HCT116 (cell line): ENCODE measurements around the gene BTBD6. TPM values are rescaled to one million over a fixed set of nuclear protein-coding genes. Genes with fewer than 3 reads are reported as not detected.

Experiments
- ATAC-seq: fragments of 200-7000 bp; cut with Tn5 transposase; 2 replicates; pipeline ENCODE4 v1.9.1; 2020; ENCODE audit warnings: mild to moderate bottlenecking, moderate library complexity
- BruUV-seq: library from RNA; stranded (reverse); fragments of 400-500 nt; replicated peaks from 2 replicates; lab custom pipeline; 2021; lab: Mats Ljungman, UMichigan
- CTCF ChIA-PET: fragments of 300-600 bp; sonication (Branson Sonifier 250); formaldehyde crosslinking; loops from one replicate; lab custom pipeline; 2021; ENCODE audit warnings: antibody characterized with exemption; lab: Charles Lee
- POLR2A ChIA-PET: fragments of 300-600, 350-600 bp; sonication (Branson Sonifier 250); formaldehyde crosslinking; loops from one replicate; lab custom pipeline; 2021; ENCODE audit warnings: antibody characterized with exemption; lab: Charles Lee
- RAD21 ChIA-PET, 2 experiments: fragments of 300-600 bp; sonication (Branson Sonifier 250); formaldehyde crosslinking; loops; one replicate each; lab custom pipeline; 2023; ENCODE audit warnings: low total read pairs in 2 of 2; ENCODE audit not compliant: uncharacterized antibody in 2 of 2, unreplicated experiment in 2 of 2, low non-redundant PET in 1 of 2; lab: Charles Lee
- DNase-seq: peaks from one replicate; pipeline ENCODE4 v3.0.0-alpha.2; 2010; ENCODE audit warnings: low read depth, low spot score
- H2AFZ ChIP-seq: fragments of 200-600 bp; shearing (Covaris generic), sonication (generic); 2 replicates; pipeline ENCODE4 v1.6.1; 2017; ENCODE audit warnings: low read depth, mixed run types, mixed read lengths, antibody characterized with exemption, low read length; ENCODE audit not compliant: poor library complexity, severe bottlenecking
- H3K27ac ChIP-seq: 2 replicates; pipeline ENCODE4 v1.5.1; 2012; ENCODE audit warnings: low read depth, low read length
- H3K27me3 ChIP-seq: fragments of 200-600 bp; sonication (generic); 2 replicates; pipeline ENCODE4 v1.6.1; 2016; ENCODE audit warnings: mixed run types, low read length, mixed read lengths; ENCODE audit not compliant: insufficient read depth
- H3K36me3 ChIP-seq, 2 experiments: fragments of 200-500 bp in 1 of 2; fragments of 200-600 bp in 1 of 2; sonication (Bioruptor generic) in 1 of 2; sonication (generic) in 1 of 2; 2 replicates each; pipeline versions ENCODE4 v1.5.1 to v1.6.1; 2014 to 2016; ENCODE audit warnings: low read length in 2 of 2, inconsistent platforms in 1 of 2, mixed read lengths in 1 of 2, mixed run types in 1 of 2; ENCODE audit not compliant: insufficient read depth in 2 of 2, control insufficient read depth in 1 of 2
- H3K4me1 ChIP-seq, 2 experiments: fragments of 200-600 bp in 1 of 2; sonication (generic) in 1 of 2; 2 replicates each; pipeline versions ENCODE4 v1.5.1 to v1.6.1; 2012 to 2017; ENCODE audit warnings: low read length in 2 of 2, inconsistent platforms in 1 of 2, mild to moderate bottlenecking in 1 of 2, mixed read lengths in 1 of 2, mixed run types in 1 of 2, moderate library complexity in 1 of 2; ENCODE audit not compliant: insufficient read depth in 2 of 2, control insufficient read depth in 1 of 2
- H3K4me2 ChIP-seq: fragments of 200-600 bp; sonication (generic); 2 replicates; pipeline ENCODE4 v1.6.1; 2017; ENCODE audit warnings: mixed run types, low read length, mixed read lengths
- H3K4me3 ChIP-seq, 2 experiments: fragments of 200-600 bp in 1 of 2; sonication (generic) in 1 of 2; replicated peaks in 1 of 2; 2 replicates each; pipeline ENCODE4 v1.5.1; 2011 to 2016; ENCODE audit warnings: low read length in 2 of 2, control low read depth in 1 of 2, low read depth in 1 of 2, mild to moderate bottlenecking in 1 of 2, mixed read lengths in 1 of 2, mixed run types in 1 of 2
- H3K79me2 ChIP-seq: fragments of 200-600 bp; sonication (generic); 2 replicates; pipeline ENCODE4 v1.6.1; 2017; ENCODE audit warnings: mild to moderate bottlenecking, mixed run types, low read length, moderate library complexity, mixed read lengths; ENCODE audit not compliant: insufficient read depth
- H3K9ac ChIP-seq: fragments of 200-600 bp; sonication (generic); 2 replicates; pipeline ENCODE4 v1.6.1; 2016; ENCODE audit warnings: low read length, mixed read lengths
- H3K9me2 ChIP-seq: fragments of 200-600 bp; sonication (generic), shearing (Covaris generic); 2 replicates; pipeline ENCODE4 v1.6.1; 2017; ENCODE audit warnings: mixed run types, mild to moderate bottlenecking, moderate library complexity; ENCODE audit not compliant: insufficient read depth
- H3K9me3 ChIP-seq, 2 experiments: fragments of 200-500 bp in 1 of 2; fragments of 200-600 bp in 1 of 2; sonication (Bioruptor generic) in 1 of 2; sonication (generic) in 1 of 2; 2 replicates each; pipeline ENCODE4 v1.6.1; 2014 to 2017; ENCODE audit warnings: low read length in 2 of 2, mixed read lengths in 2 of 2, inconsistent platforms in 1 of 2, low read depth in 1 of 2, mild to moderate bottlenecking in 1 of 2, mixed run types in 1 of 2, moderate library complexity in 1 of 2; ENCODE audit not compliant: control insufficient read depth in 1 of 2, insufficient read depth in 1 of 2
- H4K20me1 ChIP-seq: fragments of 200-600 bp; sonication (generic), shearing (Covaris generic); 2 replicates; pipeline ENCODE4 v1.6.1; 2017; ENCODE audit warnings: mixed run types, mild to moderate bottlenecking, moderate library complexity; ENCODE audit not compliant: insufficient read depth
- ATF3 ChIP-seq: IDR thresholded peaks from 2 replicates; pipeline ENCODE4 v1.6.1; 2012
- CBX3 ChIP-seq: IDR thresholded peaks from 2 replicates; pipeline ENCODE4 v1.6.1; 2012; ENCODE audit warnings: low read depth
- CTCF ChIP-seq, 3 experiments: fragments of 200-600 bp in 1 of 3; sonication (generic) in 1 of 3; IDR thresholded peaks in 2 of 3; conservative IDR thresholded peaks in 1 of 3; 2 replicates each; pipeline ENCODE4 v1.5.1; 2012 to 2017; ENCODE audit warnings: low read depth in 2 of 3, low read length in 2 of 3, antibody characterized with exemption in 1 of 3, borderline replicate concordance in 1 of 3, control low read depth in 1 of 3, mild to moderate bottlenecking in 1 of 3, mixed read lengths in 1 of 3, mixed run types in 1 of 3, moderate library complexity in 1 of 3; ENCODE audit not compliant: insufficient read depth in 1 of 3
- EGR1 ChIP-seq: IDR thresholded peaks from 2 replicates; pipeline ENCODE4 v1.6.1; 2012; ENCODE audit warnings: low read depth
- EZH2phosphoT487 ChIP-seq: fragments of 200-600 bp; IDR thresholded peaks from 2 replicates; pipeline ENCODE4 v1.6.1; 2018; ENCODE audit warnings: antibody characterized with exemption, borderline replicate concordance
- MAX ChIP-seq: IDR thresholded peaks from 2 replicates; pipeline ENCODE4 v1.6.1; 2012
- POLR2A ChIP-seq: IDR thresholded peaks from 2 replicates; pipeline ENCODE4 v1.7.0; 2011; ENCODE audit warnings: borderline replicate concordance; ENCODE audit not compliant: insufficient read depth, insufficient read length; ENCODE audit errors: extremely low read depth
- RAD21 ChIP-seq: IDR thresholded peaks from 2 replicates; pipeline ENCODE4 v1.6.1; 2012; ENCODE audit warnings: low read depth, mild to moderate bottlenecking
- SIN3A ChIP-seq: IDR thresholded peaks from 2 replicates; pipeline ENCODE4 v1.6.1; 2012; ENCODE audit warnings: low read depth
- SP1 ChIP-seq: IDR thresholded peaks from 2 replicates; pipeline ENCODE4 v1.6.1; 2012; ENCODE audit warnings: low read depth
- SRF ChIP-seq: IDR thresholded peaks from 2 replicates; pipeline ENCODE4 v1.6.1; 2012; ENCODE audit warnings: low read depth
- intact Hi-C: fragments of 100-400 bp; cut with micrococcal nuclease; formaldehyde crosslinking; loops from 2 replicates; pipeline ENCODE4 v1.10.0; 2022
- total RNA-seq: library from RNA; stranded (reverse); gene quantifications from one replicate; pipeline ENCODE4 v1.2.1, GENCODE V29; 2021; ENCODE audit not compliant: unreplicated experiment
- TF ChIP-seq, protein P1 (sequence below): IDR thresholded peaks from 2 replicates; pipeline ENCODE4 v1.6.1; 2011; ENCODE audit warnings: mild to moderate bottlenecking, low read length, moderate library complexity; ENCODE audit not compliant: insufficient replicate concordance; ENCODE audit errors: extremely low read depth

BTBD6 gene
- total RNA-seq, 1 experiment from 2014 or later = 35.9 TPM

- intact Hi-C loops = no loop called here
- H3K9ac ChIP-seq = no peak overlapping the region
- BruUV-seq = no TSS peak
- H3K27me3 ChIP-seq = no peaks in the 10 kb centered on the region
- H3K4me2 ChIP-seq = no peak overlapping the region
- no peak for DNase-seq
- H2AFZ ChIP-seq = no peak overlapping the region
- H3K9me2 ChIP-seq = no peaks in the 10 kb centered on the region
- ChIA-PET CTCF (no interaction called here), POLR2A (no interaction called here), RAD21 (no interaction called here)
- no peak overlapping the region for H3K4me3 ChIP-seq
- no peaks in the 10 kb centered on the region for H3K9me3 ChIP-seq
- H4K20me1 ChIP-seq = no peaks in the 10 kb centered on the region
- no peak for TF ChIP-seq CTCF (IDR thresholded peaks at IDR 0.05 in 2 of 3, conservative IDR thresholded peaks at IDR 0.05 in 1 of 3; ENCODE audit: borderline replicate concordance in 1 of 3, insufficient read depth in 1 of 3, low read depth in 2 of 3, low read length in 2 of 3)
- no peak for TF ChIP-seq SIN3A
- no peak for ATAC-seq
- H3K79me2 ChIP-seq = peaks cover 21% of the 10 kb centered on the region; the same call in 1 of the 2 replicates
- peaks cover 0 to 10% of the 10 kb centered on the region in 2 experiments; a peak in 2 of 4 replicates for H3K36me3 ChIP-seq
- peaks cover 0 to 9% of the 10 kb centered on the region in 2 experiments; a peak in 1 of 4 replicates for H3K4me1 ChIP-seq
- no peak overlapping the region for H3K27ac ChIP-seq
Observed at GRCh38 chr14:105253329-105253682, 5.0 kb downstream of the BTBD6 start.

DNA sequence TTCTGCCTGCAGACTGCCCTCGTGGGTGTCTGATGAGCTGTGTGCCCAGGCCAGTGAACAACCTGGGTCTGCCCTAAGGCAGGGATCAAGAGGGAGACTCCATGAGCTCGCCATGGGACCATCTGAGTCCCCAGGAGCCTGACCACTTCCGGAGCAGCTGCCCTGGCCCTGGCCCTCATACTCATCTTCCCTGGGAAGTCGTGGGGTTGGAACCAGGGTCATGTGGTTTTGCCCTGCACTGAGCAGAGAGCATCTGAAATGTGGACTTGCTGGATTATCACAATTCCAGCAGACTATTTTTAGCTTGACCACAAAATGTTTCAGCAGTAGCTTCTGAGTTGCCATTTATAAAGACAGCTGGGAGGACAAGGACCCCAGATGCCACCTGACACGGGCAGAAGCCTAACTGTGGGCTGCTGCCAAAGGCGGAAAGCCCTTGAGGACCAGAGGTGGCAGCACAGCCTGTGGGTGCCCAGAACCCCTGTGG lies 6.7 kb downstream of the BTBD6 start:
- intact Hi-C loops = no loop called here
- H3K9me2 ChIP-seq = no peaks in the 10 kb centered on the region
- H3K36me3 ChIP-seq = peaks cover 0 to 6% of the 10 kb centered on the region in 2 experiments; a peak in 2 of 4 replicates
- DNase-seq = no peak
- no peak overlapping the region for H3K4me2 ChIP-seq
- H3K79me2 ChIP-seq = peaks cover 12% of the 10 kb centered on the region; the same call in 1 of the 2 replicates
- no peak overlapping the region for H3K9ac ChIP-seq
- no peaks in the 10 kb centered on the region for H3K27me3 ChIP-seq
- H4K20me1 ChIP-seq = no peaks in the 10 kb centered on the region
- CTCF ChIA-PET = interaction anchor here (1.0 kb wide), 1 partner anchor 97 kb away, joined by 3 read pairs; no protein-coding TSS in a partner anchor
- no peaks in the 10 kb centered on the region for H3K4me1 ChIP-seq
- RAD21 ChIA-PET = interaction anchor here in 1 of 2 experiments (1.0 kb wide), 1 partner anchor 97 kb away, joined by 3 read pairs; no protein-coding TSS in a partner anchor
- H3K9me3 ChIP-seq = no peaks in the 10 kb centered on the region
- no peak overlapping the region for H2AFZ ChIP-seq
- H3K4me3 ChIP-seq = no peak overlapping the region
- POLR2A ChIA-PET = no interaction called here
- ATAC-seq = no peak
- no TSS peak for BruUV-seq
- H3K27ac ChIP-seq = no peak overlapping the region
- TF ChIP-seq ATF3 (no peak), MAX (no peak), SP1 (no peak), POLR2A (no peak), SRF (no peak), EGR1 (no peak), EZH2phosphoT487 (no peak), SIN3A (no peak), CTCF (IDR thresholded peaks at IDR 0.05 in 2 of 3, conservative IDR thresholded peaks at IDR 0.05 in 1 of 3; ENCODE audit: borderline replicate concordance in 1 of 3, insufficient read depth in 1 of 3, low read depth in 2 of 3, low read length in 2 of 3) (no peak), CBX3 (no peak), RAD21 (no peak)
- TF ChIP-seq, protein P1, sequence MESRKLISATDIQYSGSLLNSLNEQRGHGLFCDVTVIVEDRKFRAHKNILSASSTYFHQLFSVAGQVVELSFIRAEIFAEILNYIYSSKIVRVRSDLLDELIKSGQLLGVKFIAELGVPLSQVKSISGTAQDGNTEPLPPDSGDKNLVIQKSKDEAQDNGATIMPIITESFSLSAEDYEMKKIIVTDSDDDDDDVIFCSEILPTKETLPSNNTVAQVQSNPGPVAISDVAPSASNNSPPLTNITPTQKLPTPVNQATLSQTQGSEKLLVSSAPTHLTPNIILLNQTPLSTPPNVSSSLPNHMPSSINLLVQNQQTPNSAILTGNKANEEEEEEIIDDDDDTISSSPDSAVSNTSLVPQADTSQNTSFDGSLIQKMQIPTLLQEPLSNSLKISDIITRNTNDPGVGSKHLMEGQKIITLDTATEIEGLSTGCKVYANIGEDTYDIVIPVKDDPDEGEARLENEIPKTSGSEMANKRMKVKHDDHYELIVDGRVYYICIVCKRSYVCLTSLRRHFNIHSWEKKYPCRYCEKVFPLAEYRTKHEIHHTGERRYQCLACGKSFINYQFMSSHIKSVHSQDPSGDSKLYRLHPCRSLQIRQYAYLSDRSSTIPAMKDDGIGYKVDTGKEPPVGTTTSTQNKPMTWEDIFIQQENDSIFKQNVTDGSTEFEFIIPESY = no peak
